CD14-positive monocyte (primary cell): ENCODE data around the gene CTNNBL1. TPM values are rescaled to one million over a fixed set of nuclear protein-coding genes. Genes with fewer than 3 reads are reported as not detected.

Source experiments
- DNase-seq, 3 donors: peaks; one replicate each; pipeline ENCODE4 v3.0.0-alpha.2; 2011 to 2022
- H2AFZ ChIP-seq: 2 replicates; pipeline ENCODE4 v1.6.0; 2012; ENCODE audit warnings: mild to moderate bottlenecking, low read depth, low read length, inconsistent platforms; ENCODE audit not compliant: insufficient read depth, poor library complexity, severe bottlenecking
- H3K27ac ChIP-seq, 2 donors: 1 replicate in 1 of 2; 2 replicates in 1 of 2; pipeline ENCODE4 v1.5.1; 2012 to 2013; ENCODE audit warnings: low read length in 2 of 2, control low read depth in 1 of 2, inconsistent platforms in 1 of 2, low read depth in 1 of 2, mild to moderate bottlenecking in 1 of 2
- H3K27me3 ChIP-seq, 2 donors: one replicate each; pipeline versions ENCODE4 v1.6.0 to v1.6.1; 2011 to 2013; ENCODE audit warnings: low read length in 2 of 2; ENCODE audit not compliant: control insufficient read depth in 2 of 2, insufficient read depth in 2 of 2
- H3K36me3 ChIP-seq, 2 donors: replicated peaks in 1 of 2; 1 replicate in 1 of 2; 2 replicates in 1 of 2; pipeline versions ENCODE4 v1.5.1 to v1.6.1; 2012 to 2013; ENCODE audit warnings: low read length in 2 of 2, control low read depth in 1 of 2, inconsistent platforms in 1 of 2, mild to moderate bottlenecking in 1 of 2; ENCODE audit not compliant: insufficient read depth in 2 of 2, control insufficient read depth in 1 of 2
- H3K4me1 ChIP-seq, 2 donors: 1 replicate in 1 of 2; 2 replicates in 1 of 2; pipeline versions ENCODE4 v1.5.1 to v1.6.1; 2012 to 2013; ENCODE audit warnings: low read length in 2 of 2, control low read depth in 1 of 2, inconsistent platforms in 1 of 2, mild to moderate bottlenecking in 1 of 2, moderate library complexity in 1 of 2; ENCODE audit not compliant: insufficient read depth in 2 of 2, control insufficient read depth in 1 of 2
- H3K4me2 ChIP-seq: replicated peaks from 2 replicates; pipeline ENCODE3; 2012; ENCODE audit warnings: low read length, moderate library complexity, mild to moderate bottlenecking; ENCODE audit not compliant: poor library complexity, severe bottlenecking; ENCODE audit errors: extremely low read depth
- H3K4me3 ChIP-seq, 3 experiments: fragments of 200-600 bp in 1 of 3; sonication (generic) in 1 of 3; replicated peaks in 1 of 3; 1 replicate in 2 of 3; 2 replicates in 1 of 3; pipeline ENCODE4 v1.5.1; 2011 to 2013; ENCODE audit warnings: low read length in 3 of 3, mild to moderate bottlenecking in 3 of 3, control low read depth in 2 of 3, low read depth in 2 of 3, inconsistent platforms in 1 of 3, moderate library complexity in 1 of 3
- H3K79me2 ChIP-seq: 2 replicates; pipeline ENCODE4 v1.6.0; 2012; ENCODE audit warnings: mild to moderate bottlenecking, control low read depth, inconsistent platforms, low read length, moderate library complexity; ENCODE audit not compliant: insufficient read depth
- H3K9ac ChIP-seq: 2 replicates; pipeline ENCODE4 v1.6.0; 2017; ENCODE audit warnings: low read length, mild to moderate bottlenecking; ENCODE audit not compliant: insufficient read depth, poor library complexity, severe bottlenecking
- H3K9me3 ChIP-seq, 2 donors: replicated peaks in 1 of 2; 1 replicate in 1 of 2; 2 replicates in 1 of 2; pipeline versions ENCODE4 v1.5.1 to v1.6.1; 2012 to 2013; ENCODE audit warnings: low read length in 2 of 2, control low read depth in 1 of 2; ENCODE audit not compliant: control insufficient read depth in 1 of 2, insufficient read depth in 1 of 2
- H4K20me1 ChIP-seq: 2 replicates; pipeline ENCODE4 v1.6.0; 2012; ENCODE audit warnings: mild to moderate bottlenecking, low read length, control low read depth, moderate library complexity; ENCODE audit not compliant: insufficient read depth
- H3K27ac Mint-ChIP-seq, 7 donors: one replicate each; pipeline ENCODE4 v1.8.0; 2020; ENCODE audit warnings: mild to moderate bottlenecking in 7 of 7, mixed read lengths in 7 of 7, moderate library complexity in 6 of 7, inconsistent platforms in 2 of 7
- H3K27me3 Mint-ChIP-seq, 3 donors: one replicate each; pipeline ENCODE4 v1.8.0; 2021 to 2022; ENCODE audit warnings: low read depth in 3 of 3, mild to moderate bottlenecking in 3 of 3, mixed read lengths in 3 of 3, moderate library complexity in 3 of 3, inconsistent platforms in 1 of 3
- H3K36me3 Mint-ChIP-seq, 2 donors: one replicate each; pipeline ENCODE4 v1.8.0; 2020; ENCODE audit warnings: mixed read lengths in 2 of 2, inconsistent platforms in 1 of 2, mild to moderate bottlenecking in 1 of 2
- H3K4me1 Mint-ChIP-seq: one replicate; pipeline ENCODE4 v1.8.0; 2020; ENCODE audit warnings: mild to moderate bottlenecking, mixed read lengths
- H3K4me3 Mint-ChIP-seq, 2 donors: one replicate each; pipeline ENCODE4 v1.8.0; 2020; ENCODE audit warnings: mild to moderate bottlenecking in 2 of 2, mixed read lengths in 2 of 2, moderate library complexity in 1 of 2
- H3K9me3 Mint-ChIP-seq, 7 donors: one replicate each; pipeline ENCODE4 v1.8.0; 2020 to 2022; ENCODE audit warnings: mixed read lengths in 7 of 7, mild to moderate bottlenecking in 6 of 7, moderate library complexity in 6 of 7, inconsistent platforms in 2 of 7
- WGBS: methylation state at CpG from one replicate; pipeline ENCODE4 v1.1.5; 2013; ENCODE audit warnings: missing lambda C conversion rate; ENCODE audit not compliant: insufficient coverage; 5-methylcytosine and 5-hydroxymethylcytosine counted together
- intact Hi-C, 2 donors: fragments of 100-400 bp; cut with micrococcal nuclease; formaldehyde crosslinking; loops; one replicate each; pipeline versions ENCODE4 v1.15.0 to v1.15.1; 2023
- polyA plus RNA-seq, 3 donors: library from polyadenylated mRNA; depleted of rRNA in 1 of 3; unstranded in 2 of 3; stranded (reverse) in 1 of 3; fragments of 300-500 nt in 2 of 3; fragments of >200 nt in 1 of 3; fragmentation: Illumina TruSeq in 2 of 3; gene quantifications; 1 replicate in 2 of 3; 2 replicates in 1 of 3; pipeline ENCODE4 v1.2.3, GENCODE V29; 2012 to 2021
- TF ChIP-seq, protein P1 (sequence below): fragments of 200-600 bp; IDR thresholded peaks from one replicate; pipeline ENCODE4 v1.8.0; 2022; ENCODE audit warnings: antibody characterized with exemption, mild to moderate bottlenecking

Gene CTNNBL1
- polyA plus RNA-seq, 3 donors: 35.5 to 83.2 (median 77.3) TPM

DNA sequence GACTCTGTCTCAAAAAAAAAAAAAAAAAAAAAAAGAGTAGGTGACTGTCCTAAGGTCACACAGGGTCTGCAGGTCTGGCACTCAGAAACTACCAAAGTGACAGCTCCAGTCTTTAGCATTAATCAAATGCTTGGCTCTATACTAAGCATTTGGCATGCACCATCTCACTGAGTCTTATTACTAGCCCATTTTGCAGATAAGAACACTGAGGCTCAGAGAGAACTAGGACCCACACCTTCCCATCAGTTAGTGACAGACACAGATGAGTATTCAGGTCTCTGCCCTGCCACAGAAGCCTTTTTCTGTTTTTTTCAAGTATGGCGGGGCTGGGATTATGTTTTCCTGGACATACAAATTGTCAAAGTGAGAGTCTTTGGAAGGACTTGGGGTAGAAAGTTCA lies 186.0 kb downstream of the CTNNBL1 start:
- Histone ChIP-seq H4K20me1 (no peaks in the 10 kb centered on the region), H2AFZ (no peak overlapping the region), H3K27me3 (no peaks in the 10 kb centered on the region), H3K4me1 (no peaks in the 10 kb centered on the region), H3K4me3 (no peak overlapping the region), H3K9ac (no peak overlapping the region), H3K4me2 (no peak overlapping the region), H3K79me2 (no peaks in the 10 kb centered on the region), H3K36me3 (peaks cover 0 to 9% of the 10 kb centered on the region in 2 donors), H3K27ac (no peak overlapping the region), H3K9me3 (no peaks in the 10 kb centered on the region)
- Mint-ChIP-seq H3K27me3 (peaks cover 0 to 5% (median 0%) of the 10 kb centered on the region in 3 donors), H3K9me3 (no peaks in the 10 kb centered on the region), H3K36me3 (peaks cover 2 to 3% of the 10 kb centered on the region in 2 donors), H3K4me1 (no peaks in the 10 kb centered on the region), H3K4me3 (no peak overlapping the region), H3K27ac (peak overlapping the region in 1 of 7 donors; percentile 26)
- DNase-seq: no peak
- TF ChIP-seq, protein P1, sequence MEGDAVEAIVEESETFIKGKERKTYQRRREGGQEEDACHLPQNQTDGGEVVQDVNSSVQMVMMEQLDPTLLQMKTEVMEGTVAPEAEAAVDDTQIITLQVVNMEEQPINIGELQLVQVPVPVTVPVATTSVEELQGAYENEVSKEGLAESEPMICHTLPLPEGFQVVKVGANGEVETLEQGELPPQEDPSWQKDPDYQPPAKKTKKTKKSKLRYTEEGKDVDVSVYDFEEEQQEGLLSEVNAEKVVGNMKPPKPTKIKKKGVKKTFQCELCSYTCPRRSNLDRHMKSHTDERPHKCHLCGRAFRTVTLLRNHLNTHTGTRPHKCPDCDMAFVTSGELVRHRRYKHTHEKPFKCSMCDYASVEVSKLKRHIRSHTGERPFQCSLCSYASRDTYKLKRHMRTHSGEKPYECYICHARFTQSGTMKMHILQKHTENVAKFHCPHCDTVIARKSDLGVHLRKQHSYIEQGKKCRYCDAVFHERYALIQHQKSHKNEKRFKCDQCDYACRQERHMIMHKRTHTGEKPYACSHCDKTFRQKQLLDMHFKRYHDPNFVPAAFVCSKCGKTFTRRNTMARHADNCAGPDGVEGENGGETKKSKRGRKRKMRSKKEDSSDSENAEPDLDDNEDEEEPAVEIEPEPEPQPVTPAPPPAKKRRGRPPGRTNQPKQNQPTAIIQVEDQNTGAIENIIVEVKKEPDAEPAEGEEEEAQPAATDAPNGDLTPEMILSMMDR: no peak
- intact Hi-C loops: no loop called here
- 100% methylated on average over 1 of the region's 1 CpG for WGBS

DNA sequence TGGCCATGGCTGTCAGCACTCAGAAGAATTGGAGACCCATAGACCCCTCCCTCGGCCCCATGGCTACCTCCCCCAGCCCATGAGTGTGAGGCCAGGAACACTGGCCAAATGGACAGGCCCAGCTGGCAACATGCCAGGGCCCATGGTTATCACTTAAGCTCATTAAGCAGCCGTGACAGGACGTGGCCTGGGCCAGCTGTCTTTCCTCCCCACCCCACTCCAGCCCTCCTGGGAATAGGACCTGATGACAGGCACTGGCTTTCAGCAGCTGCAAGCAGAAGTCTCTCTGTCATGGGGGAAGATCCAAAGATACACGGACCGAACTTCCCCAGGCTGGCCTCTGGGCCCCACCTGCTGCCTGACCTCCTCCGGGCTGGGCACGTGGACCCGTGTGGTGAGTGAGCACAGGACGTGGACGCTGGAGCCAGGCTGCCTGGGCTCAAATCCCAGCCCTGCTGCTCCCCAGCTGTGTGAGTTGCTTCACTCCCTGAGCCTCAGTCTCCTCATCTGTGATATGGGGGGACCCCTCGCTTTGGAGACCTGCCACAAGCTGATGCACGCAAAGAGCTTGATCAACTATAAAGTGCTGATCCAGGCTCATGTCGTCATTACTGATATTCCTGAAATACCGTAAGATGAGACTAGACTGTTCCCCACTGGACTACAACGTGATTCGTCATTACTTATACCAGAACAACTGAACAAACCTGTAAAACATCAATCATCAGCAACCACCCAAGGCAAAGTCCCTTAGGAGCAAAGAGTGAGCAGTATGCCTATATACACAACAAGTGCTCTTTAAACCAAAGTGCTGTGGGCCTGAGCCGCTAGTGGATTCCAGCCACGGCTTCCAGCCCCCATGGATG lies 187.1 kb downstream of the CTNNBL1 start:
- Mint-ChIP-seq H3K27ac (no peak overlapping the region), H3K9me3 (no peaks in the 10 kb centered on the region), H3K36me3 (no peaks in the 10 kb centered on the region), H3K4me1 (no peaks in the 10 kb centered on the region), H3K4me3 (no peak overlapping the region), H3K27me3 (peaks cover 1 to 5% (median 5%) of the 10 kb centered on the region in 3 donors)
- H3K36me3 ChIP-seq: no peaks in the 10 kb centered on the region
- H3K9ac ChIP-seq: no peak overlapping the region
- no peaks in the 10 kb centered on the region for H3K27me3 ChIP-seq
- intact Hi-C loops: no loop called here
- no peak overlapping the region for H3K4me3 ChIP-seq
- H3K27ac ChIP-seq: no peak overlapping the region
- no peaks in the 10 kb centered on the region for H3K9me3 ChIP-seq
- no peaks in the 10 kb centered on the region for H3K4me1 ChIP-seq
- TF ChIP-seq, protein P1: no peak
- no peak for DNase-seq
- no peak overlapping the region for H3K4me2 ChIP-seq
- no peaks in the 10 kb centered on the region for H3K79me2 ChIP-seq
- no peak overlapping the region for H2AFZ ChIP-seq
- no peaks in the 10 kb centered on the region for H4K20me1 ChIP-seq
- WGBS: 79% methylated on average over 17 of the region's 18 CpGs
